ENCODE measurements around the gene RPL11.
"Not testable (repeated sequence)": the region's sequence is repeated elsewhere in the genome, so short reads cannot be mapped to it uniquely, and the experiment has no call there.

RPL11 gene

DNA sequence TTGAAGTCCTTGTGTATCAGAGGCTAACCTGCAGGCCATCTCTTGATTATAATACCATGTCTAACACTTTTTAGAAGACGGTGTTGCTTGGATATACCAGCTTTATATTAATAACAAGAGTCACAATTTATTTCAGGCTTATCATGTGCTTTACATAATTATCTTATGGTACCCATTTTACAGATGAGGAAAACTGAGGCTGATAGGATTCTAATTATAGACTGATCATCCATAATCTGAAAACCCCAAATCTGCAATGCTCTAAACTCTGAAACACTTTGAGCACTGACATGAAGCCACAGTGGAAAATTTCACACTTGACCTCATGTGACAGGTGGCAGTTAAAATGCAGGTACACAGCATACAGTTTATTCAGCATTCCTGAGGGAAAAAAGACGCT lies 7.2 kb upstream of the RPL11 start:
- no peak for ATAC-seq
- TF ChIP-seq BACH2 (CRISPR knock-in tag; IDR thresholded peaks at IDR 0.05; ENCODE audit: borderline replicate concordance) (no peak), OSR1 (CRISPR knock-in tag; IDR thresholded peaks at IDR 0.05) (no peak), ZFP30 (CRISPR knock-in tag; IDR thresholded peaks at IDR 0.05) (no peak), PPARA (CRISPR knock-in tag; IDR thresholded peaks at IDR 0.05; ENCODE audit: borderline replicate concordance) (no peak), ZC3H10 (CRISPR knock-in tag; IDR thresholded peaks at IDR 0.05) (no peak), CSDC2 (CRISPR knock-in tag; IDR thresholded peaks at IDR 0.05) (no peak), ZFP3 (CRISPR knock-in tag; IDR thresholded peaks at IDR 0.05) (no peak), RARB (CRISPR knock-in tag; IDR thresholded peaks at IDR 0.05) (no peak)
- TF ChIP-seq, protein P1, sequence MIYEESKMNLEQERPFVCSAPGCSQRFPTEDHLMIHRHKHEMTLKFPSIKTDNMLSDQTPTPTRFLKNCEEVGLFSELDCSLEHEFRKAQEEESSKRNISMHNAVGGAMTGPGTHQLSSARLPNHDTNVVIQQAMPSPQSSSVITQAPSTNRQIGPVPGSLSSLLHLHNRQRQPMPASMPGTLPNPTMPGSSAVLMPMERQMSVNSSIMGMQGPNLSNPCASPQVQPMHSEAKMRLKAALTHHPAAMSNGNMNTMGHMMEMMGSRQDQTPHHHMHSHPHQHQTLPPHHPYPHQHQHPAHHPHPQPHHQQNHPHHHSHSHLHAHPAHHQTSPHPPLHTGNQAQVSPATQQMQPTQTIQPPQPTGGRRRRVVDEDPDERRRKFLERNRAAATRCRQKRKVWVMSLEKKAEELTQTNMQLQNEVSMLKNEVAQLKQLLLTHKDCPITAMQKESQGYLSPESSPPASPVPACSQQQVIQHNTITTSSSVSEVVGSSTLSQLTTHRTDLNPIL (CRISPR knock-in tag; IDR thresholded peaks at IDR 0.05; ENCODE audit: low read depth), result no peak
- TF ChIP-seq, protein P2, sequence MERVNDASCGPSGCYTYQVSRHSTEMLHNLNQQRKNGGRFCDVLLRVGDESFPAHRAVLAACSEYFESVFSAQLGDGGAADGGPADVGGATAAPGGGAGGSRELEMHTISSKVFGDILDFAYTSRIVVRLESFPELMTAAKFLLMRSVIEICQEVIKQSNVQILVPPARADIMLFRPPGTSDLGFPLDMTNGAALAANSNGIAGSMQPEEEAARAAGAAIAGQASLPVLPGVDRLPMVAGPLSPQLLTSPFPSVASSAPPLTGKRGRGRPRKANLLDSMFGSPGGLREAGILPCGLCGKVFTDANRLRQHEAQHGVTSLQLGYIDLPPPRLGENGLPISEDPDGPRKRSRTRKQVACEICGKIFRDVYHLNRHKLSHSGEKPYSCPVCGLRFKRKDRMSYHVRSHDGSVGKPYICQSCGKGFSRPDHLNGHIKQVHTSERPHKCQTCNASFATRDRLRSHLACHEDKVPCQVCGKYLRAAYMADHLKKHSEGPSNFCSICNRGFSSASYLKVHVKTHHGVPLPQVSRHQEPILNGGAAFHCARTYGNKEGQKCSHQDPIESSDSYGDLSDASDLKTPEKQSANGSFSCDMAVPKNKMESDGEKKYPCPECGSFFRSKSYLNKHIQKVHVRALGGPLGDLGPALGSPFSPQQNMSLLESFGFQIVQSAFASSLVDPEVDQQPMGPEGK (CRISPR knock-in tag; IDR thresholded peaks at IDR 0.05; ENCODE audit: borderline replicate concordance), result no peak

DNA sequence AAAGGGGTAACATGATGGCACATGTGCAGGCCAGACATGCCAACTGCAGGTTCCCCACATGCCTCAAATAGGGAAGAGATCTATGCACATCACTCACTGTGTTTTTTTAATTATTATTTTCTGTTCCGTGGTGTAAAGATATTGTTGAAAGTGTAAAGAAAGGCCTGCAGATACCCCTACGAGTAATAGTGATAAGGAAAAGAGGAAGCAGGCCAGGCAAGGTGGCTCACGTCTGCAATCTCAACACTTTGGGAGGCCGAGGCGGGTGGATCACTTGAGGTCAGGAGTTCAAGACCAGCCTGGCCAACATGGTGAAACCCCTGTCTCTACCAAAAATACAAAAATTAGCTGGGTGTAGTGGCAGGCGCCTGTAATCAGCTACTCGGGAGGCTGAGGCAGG lies 6.4 kb upstream of the RPL11 start:
- not testable (repeated sequence) for ATAC-seq

DNA sequence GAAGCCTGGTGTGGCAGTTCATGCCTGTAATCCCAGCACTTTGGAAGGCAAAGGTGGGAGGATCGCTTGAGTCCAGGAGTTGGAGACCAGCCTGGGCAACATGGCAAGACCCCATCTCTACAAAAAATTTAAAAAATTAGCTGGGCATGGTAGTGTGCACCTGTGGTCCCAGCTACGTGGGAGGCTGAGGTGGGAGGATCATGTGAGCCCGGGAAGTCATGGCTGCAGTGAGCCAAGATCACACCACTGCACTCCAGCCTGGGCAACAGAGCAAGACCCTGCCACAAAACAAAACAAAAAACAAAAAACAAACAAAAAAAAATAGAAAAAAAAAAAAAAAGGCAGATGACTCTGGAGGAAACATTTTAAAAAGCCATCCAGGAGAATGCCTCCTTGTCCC lies 3.9 kb upstream of the RPL11 start:
- ATAC-seq, result not testable (repeated sequence)

DNA sequence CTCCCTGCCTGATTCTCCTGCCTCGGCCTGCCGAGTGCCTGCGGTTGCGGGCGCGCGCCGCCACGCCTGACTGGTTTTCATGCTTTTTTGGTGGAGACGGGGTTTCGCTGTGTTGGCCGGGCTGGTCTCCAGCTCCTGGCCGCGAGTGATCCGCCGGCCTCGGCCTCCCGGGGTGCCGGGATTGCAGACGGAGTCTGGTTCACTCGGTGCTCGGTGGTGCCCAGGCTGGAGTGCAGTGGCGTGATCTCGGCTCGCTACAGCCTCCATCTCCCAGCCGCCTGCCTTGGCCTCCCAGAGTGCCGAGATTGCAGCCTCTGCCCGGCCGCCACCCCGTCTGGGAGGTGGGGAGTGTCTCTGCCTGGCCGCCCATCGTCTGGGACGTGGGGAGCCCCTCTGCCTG lies 3.3 kb upstream of the RPL11 start:
- ATAC-seq, result not testable (repeated sequence)

DNA sequence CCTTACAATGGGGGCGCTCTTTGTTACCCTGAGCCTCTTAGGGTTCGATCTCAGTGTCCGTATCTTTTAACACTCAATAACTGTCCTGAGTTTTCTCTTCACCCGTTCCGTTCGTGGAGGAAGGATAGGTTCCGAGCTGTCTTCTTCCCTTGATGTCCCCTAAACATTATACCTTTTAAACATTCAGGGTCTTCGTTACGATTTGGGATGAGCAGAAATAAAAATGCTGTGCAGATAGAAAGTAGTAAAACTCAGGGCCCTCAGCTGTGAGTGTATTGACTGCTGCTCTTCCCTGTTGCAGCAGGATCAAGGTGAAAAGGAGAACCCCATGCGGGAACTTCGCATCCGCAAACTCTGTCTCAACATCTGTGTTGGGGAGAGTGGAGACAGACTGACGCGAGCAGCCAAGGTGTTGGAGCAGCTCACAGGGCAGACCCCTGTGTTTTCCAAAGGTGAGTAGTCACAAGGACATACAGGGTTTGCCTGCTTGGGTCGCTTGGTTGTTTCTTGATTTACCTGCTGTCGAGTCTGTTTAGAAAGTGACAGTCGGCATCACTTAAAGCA lies 784 bp downstream of the RPL11 start:
- TF ChIP-seq OSR1 (CRISPR knock-in tag; IDR thresholded peaks at IDR 0.05), result no peak
- no peak for TF ChIP-seq ESRRG (CRISPR knock-in tag; IDR thresholded peaks at IDR 0.05)
- no peak for TF ChIP-seq ZFP3 (CRISPR knock-in tag; IDR thresholded peaks at IDR 0.05)
- TF ChIP-seq SNAI2 (CRISPR knock-in tag; IDR thresholded peaks at IDR 0.05), result no peak
- no peak for TF ChIP-seq ISL1 (CRISPR knock-in tag; IDR thresholded peaks at IDR 0.05)
- TF ChIP-seq CSDC2 (CRISPR knock-in tag; IDR thresholded peaks at IDR 0.05), result no peak
- no peak for TF ChIP-seq ZNF70 (CRISPR knock-in tag; IDR thresholded peaks at IDR 0.05)
- no peak for TF ChIP-seq ARNTL (CRISPR knock-in tag; IDR thresholded peaks at IDR 0.05; ENCODE audit: borderline replicate concordance, low read depth)
- TF ChIP-seq TOX (CRISPR knock-in tag; IDR thresholded peaks at IDR 0.05; ENCODE audit: borderline replicate concordance), result no peak
- TF ChIP-seq, protein P3, sequence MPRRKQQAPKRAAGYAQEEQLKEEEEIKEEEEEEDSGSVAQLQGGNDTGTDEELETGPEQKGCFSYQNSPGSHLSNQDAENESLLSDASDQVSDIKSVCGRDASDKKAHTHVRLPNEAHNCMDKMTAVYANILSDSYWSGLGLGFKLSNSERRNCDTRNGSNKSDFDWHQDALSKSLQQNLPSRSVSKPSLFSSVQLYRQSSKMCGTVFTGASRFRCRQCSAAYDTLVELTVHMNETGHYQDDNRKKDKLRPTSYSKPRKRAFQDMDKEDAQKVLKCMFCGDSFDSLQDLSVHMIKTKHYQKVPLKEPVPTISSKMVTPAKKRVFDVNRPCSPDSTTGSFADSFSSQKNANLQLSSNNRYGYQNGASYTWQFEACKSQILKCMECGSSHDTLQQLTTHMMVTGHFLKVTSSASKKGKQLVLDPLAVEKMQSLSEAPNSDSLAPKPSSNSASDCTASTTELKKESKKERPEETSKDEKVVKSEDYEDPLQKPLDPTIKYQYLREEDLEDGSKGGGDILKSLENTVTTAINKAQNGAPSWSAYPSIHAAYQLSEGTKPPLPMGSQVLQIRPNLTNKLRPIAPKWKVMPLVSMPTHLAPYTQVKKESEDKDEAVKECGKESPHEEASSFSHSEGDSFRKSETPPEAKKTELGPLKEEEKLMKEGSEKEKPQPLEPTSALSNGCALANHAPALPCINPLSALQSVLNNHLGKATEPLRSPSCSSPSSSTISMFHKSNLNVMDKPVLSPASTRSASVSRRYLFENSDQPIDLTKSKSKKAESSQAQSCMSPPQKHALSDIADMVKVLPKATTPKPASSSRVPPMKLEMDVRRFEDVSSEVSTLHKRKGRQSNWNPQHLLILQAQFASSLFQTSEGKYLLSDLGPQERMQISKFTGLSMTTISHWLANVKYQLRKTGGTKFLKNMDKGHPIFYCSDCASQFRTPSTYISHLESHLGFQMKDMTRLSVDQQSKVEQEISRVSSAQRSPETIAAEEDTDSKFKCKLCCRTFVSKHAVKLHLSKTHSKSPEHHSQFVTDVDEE (CRISPR knock-in tag; IDR thresholded peaks at IDR 0.05), result no peak
- no peak for TF ChIP-seq ZC3H10 (CRISPR knock-in tag; IDR thresholded peaks at IDR 0.05)
- ATAC-seq, result no peak

DNA sequence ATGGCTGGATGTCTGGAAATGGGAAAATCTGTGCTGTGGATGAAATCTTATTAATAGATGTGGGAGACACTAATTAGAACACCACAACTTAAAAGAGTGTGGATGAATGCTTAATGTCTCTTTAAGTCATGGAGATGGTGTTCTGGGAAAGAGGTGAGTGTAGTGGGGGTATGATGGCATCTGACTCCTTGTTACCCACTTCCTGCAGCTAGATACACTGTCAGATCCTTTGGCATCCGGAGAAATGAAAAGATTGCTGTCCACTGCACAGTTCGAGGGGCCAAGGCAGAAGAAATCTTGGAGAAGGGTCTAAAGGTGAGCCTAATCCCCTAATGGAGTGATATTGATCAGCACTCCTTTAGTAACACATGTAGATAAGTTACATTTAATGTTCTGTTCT lies 2.0 kb downstream of the RPL11 start:
- no peak for TF ChIP-seq ARNTL (CRISPR knock-in tag; IDR thresholded peaks at IDR 0.05; ENCODE audit: borderline replicate concordance, low read depth)
- TF ChIP-seq RARB (CRISPR knock-in tag; IDR thresholded peaks at IDR 0.05), result no peak
- no peak for TF ChIP-seq OSR1 (CRISPR knock-in tag; IDR thresholded peaks at IDR 0.05)
- TF ChIP-seq, protein P4, sequence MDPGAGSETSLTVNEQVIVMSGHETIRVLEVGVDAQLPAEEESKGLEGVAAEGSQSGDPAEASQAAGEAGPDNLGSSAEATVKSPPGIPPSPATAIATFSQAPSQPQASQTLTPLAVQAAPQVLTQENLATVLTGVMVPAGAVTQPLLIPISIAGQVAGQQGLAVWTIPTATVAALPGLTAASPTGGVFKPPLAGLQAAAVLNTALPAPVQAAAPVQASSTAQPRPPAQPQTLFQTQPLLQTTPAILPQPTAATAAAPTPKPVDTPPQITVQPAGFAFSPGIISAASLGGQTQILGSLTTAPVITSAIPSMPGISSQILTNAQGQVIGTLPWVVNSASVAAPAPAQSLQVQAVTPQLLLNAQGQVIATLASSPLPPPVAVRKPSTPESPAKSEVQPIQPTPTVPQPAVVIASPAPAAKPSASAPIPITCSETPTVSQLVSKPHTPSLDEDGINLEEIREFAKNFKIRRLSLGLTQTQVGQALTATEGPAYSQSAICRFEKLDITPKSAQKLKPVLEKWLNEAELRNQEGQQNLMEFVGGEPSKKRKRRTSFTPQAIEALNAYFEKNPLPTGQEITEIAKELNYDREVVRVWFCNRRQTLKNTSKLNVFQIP (CRISPR knock-in tag; IDR thresholded peaks at IDR 0.05; ENCODE audit: borderline replicate concordance, low read depth), result no peak
- no peak for ATAC-seq
